ENCODE data around the gene NOP16.

The NOP16 gene

GRCh38 chr5:176388444-176389134 lies at the start of gene NOP16, which contains the start of gene HIGD2A:
NOP16 (minus strand) TSS chr5:176388598; CDS start chr5:176388539, 59 bp downstream.
HIGD2A (plus strand) TSS chr5:176388751; CDS start chr5:176388820, 69 bp downstream.
- peak within 1 kb of the TSS; percentile 88 for H3K4me3 ChIP-seq (ENCODE audit: low read depth, low read length)
- TF ChIP-seq CTCF (IDR thresholded peaks at IDR 0.05; ENCODE audit: borderline replicate concordance, insufficient read depth, low read depth, low read length): no peak

- no peak overlapping the region for H3K4me3 ChIP-seq (ENCODE audit: low read depth, low read length)
- no peak for TF ChIP-seq CTCF (IDR thresholded peaks at IDR 0.05; ENCODE audit: borderline replicate concordance, insufficient read depth, low read depth, low read length)
Observed at GRCh38 chr5:176436656-176437055, 48.3 kb upstream of the NOP16 start.

GRCh38 chr5:176432707-176433106 lies 44.3 kb upstream of the NOP16 start:
- TF ChIP-seq CTCF (IDR thresholded peaks at IDR 0.05; ENCODE audit: borderline replicate concordance, insufficient read depth, low read depth, low read length): no peak
- H3K4me3 ChIP-seq (ENCODE audit: low read depth, low read length): no peak overlapping the region

- H3K4me3 ChIP-seq (ENCODE audit: low read depth, low read length): no peak overlapping the region
- TF ChIP-seq CTCF (IDR thresholded peaks at IDR 0.05; ENCODE audit: borderline replicate concordance, insufficient read depth, low read depth, low read length): no peak
Observed at GRCh38 chr5:176429972-176430371, 41.6 kb upstream of the NOP16 start.

GRCh38 chr5:176427971-176428370 lies 39.6 kb upstream of the NOP16 start:
- no peak overlapping the region for H3K4me3 ChIP-seq (ENCODE audit: low read depth, low read length)
- TF ChIP-seq CTCF (IDR thresholded peaks at IDR 0.05; ENCODE audit: borderline replicate concordance, insufficient read depth, low read depth, low read length): no peak

- no peak for TF ChIP-seq CTCF (IDR thresholded peaks at IDR 0.05; ENCODE audit: borderline replicate concordance, insufficient read depth, low read depth, low read length)
- no peak overlapping the region for H3K4me3 ChIP-seq (ENCODE audit: low read depth, low read length)
Observed at GRCh38 chr5:176426876-176427275, 38.5 kb upstream of the NOP16 start.

- TF ChIP-seq CTCF (IDR thresholded peaks at IDR 0.05; ENCODE audit: borderline replicate concordance, insufficient read depth, low read depth, low read length): no peak
- no peak overlapping the region for H3K4me3 ChIP-seq (ENCODE audit: low read depth, low read length)
Observed at GRCh38 chr5:176425791-176426190, 37.4 kb upstream of the NOP16 start.
